Parathyroid adenoma (tissue), 2 donors: ENCODE measurements around the gene ANKRD33B.

Source experiments
- H2AFZ ChIP-seq: fragments of 300-600 bp; sonication (generic); one replicate; pipeline ENCODE4 v1.7.0; 2017; ENCODE audit warnings: antibody characterized with exemption, mild to moderate bottlenecking
- H3K27ac ChIP-seq: fragments of 300-600 bp; sonication (generic); one replicate; pipeline ENCODE4 v1.7.0; 2017
- H3K27me3 ChIP-seq: fragments of 300-600 bp; sonication (generic); one replicate; pipeline ENCODE4 v1.7.0; 2017; ENCODE audit warnings: low read length; ENCODE audit not compliant: control insufficient read depth, insufficient read depth
- H3K36me3 ChIP-seq: fragments of 300-600 bp; sonication (generic); one replicate; pipeline ENCODE4 v1.7.0; 2017; ENCODE audit warnings: low read length; ENCODE audit not compliant: control insufficient read depth, insufficient read depth
- H3K4me1 ChIP-seq: fragments of 300-600 bp; sonication (generic); one replicate; pipeline ENCODE4 v1.7.0; 2017; ENCODE audit warnings: control low read depth
- H3K4me2 ChIP-seq: fragments of 300-600 bp; sonication (generic); one replicate; pipeline ENCODE4 v1.7.0; 2017; ENCODE audit warnings: low read length
- H3K4me3 ChIP-seq: fragments of 300-600 bp; sonication (generic); one replicate; pipeline ENCODE4 v1.7.0; 2017; ENCODE audit warnings: low read depth, low read length
- H3K79me2 ChIP-seq: fragments of 300-600 bp; sonication (generic); one replicate; pipeline ENCODE4 v1.7.0; 2017; ENCODE audit warnings: control low read depth
- H3K9ac ChIP-seq: fragments of 300-600 bp; sonication (generic); one replicate; pipeline ENCODE4 v1.7.0; 2017; ENCODE audit warnings: mild to moderate bottlenecking
- H3K9me3 ChIP-seq: fragments of 300-600 bp; sonication (generic); one replicate; pipeline ENCODE4 v1.7.0; 2017; ENCODE audit warnings: low read length; ENCODE audit not compliant: control insufficient read depth
- CTCF ChIP-seq: fragments of 300-600 bp; sonication (generic); IDR thresholded peaks from one replicate; pipeline ENCODE4 v1.7.0; 2017; ENCODE audit warnings: antibody characterized with exemption, mild to moderate bottlenecking
- donor health status: primary hyperparathyroidism.

The ANKRD33B gene

GRCh38 chr5:10536511-10536910 lies 27.4 kb upstream of the ANKRD33B start:
- H2AFZ ChIP-seq, result no peak overlapping the region
- H3K9me3 ChIP-seq, result no peaks in the 10 kb centered on the region
- H3K36me3 ChIP-seq, result no peaks in the 10 kb centered on the region
- H3K9ac ChIP-seq, result no peak overlapping the region
- H3K4me1 ChIP-seq, result peaks cover 5% of the 10 kb centered on the region
- no peak overlapping the region for H3K27ac ChIP-seq
- no peak overlapping the region for H3K4me3 ChIP-seq
- H3K4me2 ChIP-seq, result no peak overlapping the region
- no peak for TF ChIP-seq CTCF
- H3K79me2 ChIP-seq, result no peaks in the 10 kb centered on the region
- no peaks in the 10 kb centered on the region for H3K27me3 ChIP-seq

- Histone ChIP-seq H3K4me2 (no peak overlapping the region), H3K79me2 (no peaks in the 10 kb centered on the region), H3K9ac (no peak overlapping the region), H3K27me3 (no peaks in the 10 kb centered on the region), H3K9me3 (no peaks in the 10 kb centered on the region), H3K27ac (no peak overlapping the region), H2AFZ (peak overlapping the region; percentile 50), H3K36me3 (no peaks in the 10 kb centered on the region), H3K4me1 (peaks cover 5% of the 10 kb centered on the region), H3K4me3 (no peak overlapping the region)
- no peak for TF ChIP-seq CTCF
These were observed 26.8 kb upstream of the ANKRD33B start for GRCh38 chr5:10536931-10537579.

GRCh38 chr5:10537624-10538023 lies 26.2 kb upstream of the ANKRD33B start:
- Histone ChIP-seq H3K27ac (no peak overlapping the region), H3K79me2 (no peaks in the 10 kb centered on the region), H3K4me3 (no peak overlapping the region), H3K27me3 (no peaks in the 10 kb centered on the region), H3K4me2 (no peak overlapping the region), H3K36me3 (no peaks in the 10 kb centered on the region), H2AFZ (no peak overlapping the region), H3K4me1 (peaks cover 5% of the 10 kb centered on the region), H3K9me3 (no peaks in the 10 kb centered on the region), H3K9ac (no peak overlapping the region)
- no peak for TF ChIP-seq CTCF

GRCh38 chr5:10538103-10538788 lies 25.6 kb upstream of the ANKRD33B start:
- H3K27me3 ChIP-seq, result no peaks in the 10 kb centered on the region
- no peaks in the 10 kb centered on the region for H3K79me2 ChIP-seq
- no peaks in the 10 kb centered on the region for H3K9me3 ChIP-seq
- no peaks in the 10 kb centered on the region for H3K36me3 ChIP-seq
- H3K4me1 ChIP-seq, result peaks cover 5% of the 10 kb centered on the region
- no peak overlapping the region for H2AFZ ChIP-seq
- H3K9ac ChIP-seq, result no peak overlapping the region
- TF ChIP-seq CTCF, result no peak
- no peak overlapping the region for H3K27ac ChIP-seq
- H3K4me2 ChIP-seq, result no peak overlapping the region
- no peak overlapping the region for H3K4me3 ChIP-seq
